ENCODE data around the gene CCDC102A. TPM values are rescaled to one million over a fixed set of nuclear protein-coding genes. Genes with fewer than 3 reads are reported as not detected.
A peak's percentile ranks its signal among the peaks of the same experiment; 100 is the strongest.

The CCDC102A gene
- total and polyA plus RNA-seq, 11 donors = 3.3 to 17.0 (median 6.8) TPM

DNA sequence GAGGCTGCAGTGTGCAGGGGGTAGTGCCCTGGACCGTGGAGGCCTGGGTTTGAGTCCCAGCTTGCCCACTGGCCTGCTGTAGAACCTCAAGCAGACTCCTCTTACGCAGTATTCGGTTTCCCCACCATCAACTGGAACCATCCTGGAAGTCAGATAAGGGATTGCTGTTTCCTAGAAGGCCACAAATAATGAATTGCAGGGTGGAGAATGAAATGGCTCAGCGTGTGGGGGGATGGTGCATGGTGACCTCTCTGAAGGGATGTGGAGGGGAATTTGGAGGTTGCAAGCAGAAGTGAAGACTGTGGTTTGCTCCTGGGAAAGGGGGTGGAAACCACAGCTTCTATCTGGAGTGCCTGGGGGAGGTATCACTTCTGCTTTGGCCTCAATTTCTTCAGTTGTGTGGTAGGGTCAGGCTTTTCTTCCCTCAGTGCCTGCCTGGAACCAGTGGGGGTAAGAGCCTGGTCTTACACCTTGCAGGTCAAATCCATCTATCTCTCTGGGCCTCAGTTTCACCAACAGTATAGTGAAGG, 7.8 kb upstream of the CCDC102A start:
- Histone ChIP-seq H3K36me3 (no peaks in the 10 kb centered on the region), H3K27me3 (peaks cover 0 to 20% (median 0%) of the 10 kb centered on the region in 9 donors), H3K27ac (no peak overlapping the region), H3K4me1 (peaks cover 0 to 28% (median 0%) of the 10 kb centered on the region in 12 donors), H3K4me3 (peak overlapping the region in 1 of 12 donors; percentile 50), H3K9me3 (no peaks in the 10 kb centered on the region)
- intact Hi-C loops (cut with DNase I) = no loop called here
- WGBS, 4 donors = 76 to 81% (median 79%) methylated on average over 4 of the region's 4 CpGs
- ATAC-seq (peak in 3 of 4 donors; percentile 20 to 41 (median 40)), DNase-seq (no peak)
- TF ChIP-seq POLR2A (IDR thresholded peaks at IDR 0.05) = no peak
- TF ChIP-seq, protein P1, sequence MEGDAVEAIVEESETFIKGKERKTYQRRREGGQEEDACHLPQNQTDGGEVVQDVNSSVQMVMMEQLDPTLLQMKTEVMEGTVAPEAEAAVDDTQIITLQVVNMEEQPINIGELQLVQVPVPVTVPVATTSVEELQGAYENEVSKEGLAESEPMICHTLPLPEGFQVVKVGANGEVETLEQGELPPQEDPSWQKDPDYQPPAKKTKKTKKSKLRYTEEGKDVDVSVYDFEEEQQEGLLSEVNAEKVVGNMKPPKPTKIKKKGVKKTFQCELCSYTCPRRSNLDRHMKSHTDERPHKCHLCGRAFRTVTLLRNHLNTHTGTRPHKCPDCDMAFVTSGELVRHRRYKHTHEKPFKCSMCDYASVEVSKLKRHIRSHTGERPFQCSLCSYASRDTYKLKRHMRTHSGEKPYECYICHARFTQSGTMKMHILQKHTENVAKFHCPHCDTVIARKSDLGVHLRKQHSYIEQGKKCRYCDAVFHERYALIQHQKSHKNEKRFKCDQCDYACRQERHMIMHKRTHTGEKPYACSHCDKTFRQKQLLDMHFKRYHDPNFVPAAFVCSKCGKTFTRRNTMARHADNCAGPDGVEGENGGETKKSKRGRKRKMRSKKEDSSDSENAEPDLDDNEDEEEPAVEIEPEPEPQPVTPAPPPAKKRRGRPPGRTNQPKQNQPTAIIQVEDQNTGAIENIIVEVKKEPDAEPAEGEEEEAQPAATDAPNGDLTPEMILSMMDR (IDR thresholded peaks at IDR 0.05) = no peak

DNA sequence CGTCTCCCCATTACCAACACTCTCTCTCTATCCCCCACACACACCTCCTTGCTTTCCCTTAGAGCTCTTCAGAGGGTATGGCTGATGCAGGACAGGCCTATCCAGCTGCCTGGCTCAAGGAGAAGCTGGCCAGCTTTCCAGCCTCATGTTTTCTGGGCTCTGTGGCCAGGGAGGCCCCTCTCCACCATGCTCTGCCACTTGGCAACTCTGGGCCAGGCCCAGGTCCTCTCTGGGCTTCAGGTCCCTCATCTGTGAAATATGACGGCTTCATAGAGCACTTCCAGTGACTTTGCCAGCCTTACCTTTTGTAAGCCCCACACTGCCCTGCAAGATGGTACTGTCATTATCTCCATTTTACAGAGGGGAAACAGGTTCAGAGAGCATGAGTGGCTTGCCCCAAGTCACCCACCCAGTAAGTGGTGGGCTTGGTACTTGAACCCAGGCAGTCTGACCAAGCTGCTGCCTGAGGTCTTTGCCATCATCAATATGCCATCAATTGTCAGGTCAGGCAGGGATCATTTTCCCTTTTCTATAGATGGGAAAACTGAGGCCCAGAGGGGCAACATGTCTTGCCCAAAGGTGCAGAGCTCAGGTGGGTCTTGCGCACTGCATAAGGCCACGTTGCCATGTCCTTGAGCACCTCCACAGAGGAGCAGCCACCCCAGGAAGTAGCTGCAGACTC, 5.5 kb upstream of the CCDC102A start:
- peaks cover 0 to 10% (median 0%) of the 10 kb centered on the region in 9 donors for H3K27me3 ChIP-seq
- no peak overlapping the region for H3K4me3 ChIP-seq
- intact Hi-C loops (cut with DNase I) = no loop called here
- ATAC-seq (peak in 1 of 4 donors; percentile 9), DNase-seq (no peak)
- H3K9me3 ChIP-seq = no peaks in the 10 kb centered on the region
- no peak for TF ChIP-seq POLR2A (IDR thresholded peaks at IDR 0.05)
- TF ChIP-seq, protein P1 (IDR thresholded peaks at IDR 0.05) = no peak
- 78 to 84% (median 79%) methylated on average over 4 of the region's 4 CpGs for WGBS, 4 donors
- no peaks in the 10 kb centered on the region for H3K36me3 ChIP-seq
- peaks cover 0 to 49% (median 2%) of the 10 kb centered on the region in 12 donors for H3K4me1 ChIP-seq
- peak overlapping the region in 1 of 12 donors; percentile 57 for H3K27ac ChIP-seq

DNA sequence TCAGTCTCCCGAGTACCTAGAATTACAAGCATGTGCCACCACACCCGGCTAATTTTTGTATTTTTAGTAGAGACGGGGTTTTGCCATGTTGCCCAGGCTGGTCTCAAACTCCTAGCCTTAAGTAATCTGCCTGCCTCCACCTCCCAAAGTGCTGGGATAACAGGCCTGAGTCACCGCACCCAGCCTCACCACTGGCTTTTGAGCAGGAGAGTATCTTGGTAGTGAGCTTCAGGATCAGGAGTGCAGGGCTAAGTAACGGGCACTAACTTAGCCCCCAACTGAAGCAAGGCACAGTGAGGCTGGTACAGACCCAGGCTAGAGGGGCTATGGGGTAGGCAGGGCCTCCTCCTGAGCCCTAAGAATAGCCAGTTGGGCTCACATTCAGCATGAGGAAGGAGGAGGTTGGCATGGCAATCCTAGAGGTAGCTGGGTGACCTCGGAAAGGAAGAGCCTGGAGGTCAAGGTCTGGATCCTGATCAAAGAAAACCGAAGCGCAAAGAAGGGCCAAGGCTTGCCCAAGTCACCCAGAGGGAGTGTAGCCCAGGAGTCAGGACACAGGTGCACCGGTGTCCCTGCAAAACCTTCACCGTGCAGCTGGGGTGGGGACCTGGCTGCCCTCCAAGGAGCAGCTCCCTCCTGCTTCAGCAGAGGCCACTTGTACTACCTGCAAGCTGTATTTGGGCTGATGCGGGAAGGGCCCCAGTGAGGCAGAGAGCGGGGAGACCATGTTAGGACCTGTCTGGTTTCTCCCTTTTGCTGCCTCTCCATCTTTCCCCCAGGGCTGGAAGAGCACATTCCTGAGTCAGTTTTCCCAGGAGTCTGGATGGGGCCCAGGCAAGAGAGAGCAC, 4.8 kb upstream of the CCDC102A start:
- Histone ChIP-seq H3K36me3 (no peaks in the 10 kb centered on the region), H3K9me3 (no peaks in the 10 kb centered on the region), H3K27ac (no peak overlapping the region), H3K4me3 (no peak overlapping the region), H3K4me1 (peaks cover 0 to 56% (median 6%) of the 10 kb centered on the region in 12 donors), H3K27me3 (peaks cover 0 to 9% (median 0%) of the 10 kb centered on the region in 9 donors)
- no peak for ATAC-seq
- DNase-seq = no peak
- intact Hi-C loops (cut with DNase I) = no loop called here
- 81 to 85% (median 84%) methylated on average over 11 to 12 of the region's 12 CpGs for WGBS, 4 donors
- TF ChIP-seq, protein P1 (IDR thresholded peaks at IDR 0.05) = no peak
- TF ChIP-seq POLR2A (IDR thresholded peaks at IDR 0.05) = no peak

DNA sequence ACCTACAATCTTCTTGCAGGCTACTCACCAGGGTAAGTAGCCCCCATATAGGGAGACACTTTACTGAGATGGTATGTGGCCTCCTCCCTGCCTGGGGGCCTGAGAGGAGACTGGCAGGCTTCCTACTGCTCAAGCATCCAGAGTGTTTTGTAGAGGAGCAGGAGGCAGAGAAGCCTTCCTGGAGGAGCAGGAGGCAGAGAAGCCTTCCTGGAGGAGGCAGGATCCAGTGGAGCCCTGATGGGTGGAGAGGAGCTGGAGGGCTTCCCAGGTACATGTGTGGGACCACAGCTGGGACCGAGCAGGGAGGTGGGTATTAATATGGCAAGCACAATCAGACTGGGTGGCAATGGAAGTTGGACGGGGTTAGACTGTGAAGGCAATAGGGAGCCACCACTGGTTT, 4.0 kb upstream of the CCDC102A start:
- no peak for TF ChIP-seq POLR2A (IDR thresholded peaks at IDR 0.05)
- TF ChIP-seq, protein P1 (IDR thresholded peaks at IDR 0.05) = no peak
- DNase-seq (no peak), ATAC-seq (no peak)
- no peak overlapping the region for H3K4me3 ChIP-seq
- H3K4me1 ChIP-seq = peaks cover 0 to 62% (median 8%) of the 10 kb centered on the region in 12 donors
- intact Hi-C loops (cut with DNase I) = no loop called here
- no peaks in the 10 kb centered on the region for H3K9me3 ChIP-seq
- no peak overlapping the region for H3K27ac ChIP-seq
- no peaks in the 10 kb centered on the region for H3K36me3 ChIP-seq
- WGBS, 4 donors = 81 to 96% (median 83%) methylated on average over 2 of the region's 2 CpGs
- peaks cover 0 to 5% (median 0%) of the 10 kb centered on the region in 9 donors for H3K27me3 ChIP-seq
